Measurements from ENCODE around the gene OR4K2.
"Not testable (repeated sequence)": the region's sequence is repeated elsewhere in the genome, so short reads cannot be mapped to it uniquely, and the experiment has no call there.

OR4K2 gene, protein sequence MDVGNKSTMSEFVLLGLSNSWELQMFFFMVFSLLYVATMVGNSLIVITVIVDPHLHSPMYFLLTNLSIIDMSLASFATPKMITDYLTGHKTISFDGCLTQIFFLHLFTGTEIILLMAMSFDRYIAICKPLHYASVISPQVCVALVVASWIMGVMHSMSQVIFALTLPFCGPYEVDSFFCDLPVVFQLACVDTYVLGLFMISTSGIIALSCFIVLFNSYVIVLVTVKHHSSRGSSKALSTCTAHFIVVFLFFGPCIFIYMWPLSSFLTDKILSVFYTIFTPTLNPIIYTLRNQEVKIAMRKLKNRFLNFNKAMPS

DNA sequence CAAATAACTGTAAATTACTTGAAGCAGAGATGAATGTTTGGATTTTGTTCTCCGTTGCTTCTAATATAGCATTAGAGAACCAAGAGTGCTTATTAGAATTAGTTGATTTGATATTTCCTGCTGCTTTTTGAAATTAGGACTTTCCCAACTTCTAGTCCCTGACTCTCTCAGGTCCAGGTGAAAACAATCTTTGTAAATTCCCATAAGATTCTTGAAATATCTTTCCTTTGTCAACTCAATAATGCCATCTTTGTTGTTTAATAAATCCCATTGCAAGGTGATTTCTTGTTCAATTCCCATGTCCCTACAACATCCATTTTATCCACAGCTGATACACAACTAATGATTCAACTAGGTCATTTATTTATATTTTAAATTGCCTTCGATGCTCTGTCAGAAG is at the start of gene OR4K2:
TSS of gene OR4K2 (plus strand) at position 301 of the 400 bp plus-strand sequence. CDS start 1,126 bp downstream, outside the sequence.
- DNase-seq = no peak

DNA sequence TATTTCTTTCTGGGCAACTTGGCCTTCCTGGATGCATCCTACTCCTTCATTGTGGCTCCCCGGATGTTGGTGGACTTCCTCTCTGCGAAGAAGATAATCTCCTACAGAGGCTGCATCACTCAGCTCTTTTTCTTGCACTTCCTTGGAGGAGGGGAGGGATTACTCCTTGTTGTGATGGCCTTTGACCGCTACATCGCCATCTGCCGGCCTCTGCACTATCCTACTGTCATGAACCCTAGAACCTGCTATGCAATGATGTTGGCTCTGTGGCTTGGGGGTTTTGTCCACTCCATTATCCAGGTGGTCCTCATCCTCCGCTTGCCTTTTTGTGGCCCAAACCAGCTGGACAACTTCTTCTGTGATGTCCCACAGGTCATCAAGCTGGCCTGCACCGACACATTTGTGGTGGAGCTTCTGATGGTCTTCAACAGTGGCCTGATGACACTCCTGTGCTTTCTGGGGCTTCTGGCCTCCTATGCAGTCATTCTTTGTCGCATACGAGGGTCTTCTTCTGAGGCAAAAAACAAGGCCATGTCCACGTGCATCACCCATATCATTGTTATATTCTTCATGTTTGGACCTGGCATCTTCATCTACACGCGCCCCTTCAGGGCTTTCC is 47.2 kb upstream of the OR4K2 start:
- not testable (repeated sequence) for DNase-seq

DNA sequence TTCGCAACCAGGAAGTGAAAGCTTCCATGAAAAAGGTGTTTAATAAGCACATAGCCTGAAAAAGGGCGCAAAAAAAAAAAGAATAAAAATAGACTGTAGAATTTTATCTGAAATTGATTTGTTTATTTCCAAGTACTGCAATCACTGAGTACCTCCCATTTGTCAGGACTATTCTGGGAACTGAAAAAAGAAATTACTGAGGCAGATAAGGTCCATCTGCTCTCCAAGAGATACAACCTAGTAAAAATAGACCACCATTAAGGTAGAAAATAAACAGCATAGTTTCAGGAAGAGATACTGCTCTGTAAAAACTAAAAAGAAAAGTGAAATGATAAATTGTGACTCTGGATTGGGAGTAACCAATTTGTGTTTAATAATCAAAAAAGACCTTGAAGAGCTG is 46.6 kb upstream of the OR4K2 start:
- DNase-seq = no peak

DNA sequence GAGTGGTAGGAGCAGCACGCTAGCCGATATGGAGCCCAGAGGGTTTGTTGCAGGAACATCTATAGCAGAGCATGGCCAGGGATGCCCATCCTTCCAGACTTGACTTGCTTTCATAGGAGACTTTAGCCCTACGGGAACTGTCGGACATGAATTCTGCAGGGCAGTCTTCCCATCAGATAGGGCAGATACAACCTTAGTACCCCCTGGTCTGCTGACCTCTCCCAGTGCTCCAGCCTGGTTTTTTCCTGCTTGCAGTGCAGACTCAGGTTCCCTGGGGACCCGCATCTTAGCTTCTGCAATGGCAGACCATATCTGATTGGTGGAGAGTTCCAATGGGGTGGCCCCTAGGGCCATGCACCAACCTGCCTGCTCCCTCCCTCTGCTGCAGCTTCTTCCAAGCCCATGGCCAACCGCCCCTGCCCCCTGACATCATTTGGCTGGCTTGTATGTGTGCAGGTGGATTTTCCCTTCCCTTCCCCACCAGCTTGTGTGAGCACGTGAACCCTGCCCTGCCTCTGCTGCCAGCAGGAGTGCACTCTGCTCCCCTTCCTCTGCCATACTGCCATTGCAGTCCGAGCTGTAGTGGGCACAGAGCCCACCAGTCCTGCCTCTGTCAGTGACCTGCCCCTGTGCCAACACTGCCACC is 40.6 kb upstream of the OR4K2 start:
- DNase-seq = not testable (repeated sequence)

DNA sequence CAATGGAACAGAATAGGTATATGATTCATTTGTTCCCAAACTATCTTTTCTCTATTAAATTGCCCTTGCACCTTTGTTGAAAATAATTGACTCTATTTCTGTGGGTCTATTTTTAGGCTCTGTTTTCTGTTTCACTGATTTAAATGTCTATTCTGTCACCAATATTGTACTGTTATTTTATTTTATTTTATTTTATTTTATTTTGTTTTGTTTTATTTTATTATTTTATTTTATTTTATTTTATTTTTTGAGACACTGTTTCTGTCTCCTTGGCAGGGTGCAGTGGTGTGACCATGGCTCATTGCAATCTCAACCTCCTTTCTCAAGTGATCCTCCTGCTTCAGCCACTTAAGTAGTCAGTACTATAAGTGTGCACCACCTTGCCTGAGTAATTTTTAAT is 36.5 kb upstream of the OR4K2 start:
- DNase-seq = no peak

DNA sequence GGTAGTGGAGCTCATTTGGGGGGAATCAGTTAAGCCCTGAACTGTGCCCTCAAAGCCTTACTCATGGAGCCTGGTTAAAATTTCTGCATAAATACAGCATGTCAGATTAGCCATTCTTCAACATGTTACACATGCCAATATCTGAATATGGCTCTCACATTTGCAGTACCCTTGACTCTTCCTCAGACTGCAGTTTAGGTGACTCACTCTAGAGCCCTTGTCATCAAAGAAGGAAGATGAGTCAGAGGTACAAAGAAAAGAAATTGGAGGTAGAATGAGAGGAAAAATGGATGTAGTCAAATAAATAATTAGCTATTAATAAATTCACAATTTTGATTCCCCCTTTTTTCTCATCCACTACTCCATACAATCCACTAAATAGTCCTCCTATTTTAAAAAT is 23.6 kb upstream of the OR4K2 start:
- no peak for DNase-seq

DNA sequence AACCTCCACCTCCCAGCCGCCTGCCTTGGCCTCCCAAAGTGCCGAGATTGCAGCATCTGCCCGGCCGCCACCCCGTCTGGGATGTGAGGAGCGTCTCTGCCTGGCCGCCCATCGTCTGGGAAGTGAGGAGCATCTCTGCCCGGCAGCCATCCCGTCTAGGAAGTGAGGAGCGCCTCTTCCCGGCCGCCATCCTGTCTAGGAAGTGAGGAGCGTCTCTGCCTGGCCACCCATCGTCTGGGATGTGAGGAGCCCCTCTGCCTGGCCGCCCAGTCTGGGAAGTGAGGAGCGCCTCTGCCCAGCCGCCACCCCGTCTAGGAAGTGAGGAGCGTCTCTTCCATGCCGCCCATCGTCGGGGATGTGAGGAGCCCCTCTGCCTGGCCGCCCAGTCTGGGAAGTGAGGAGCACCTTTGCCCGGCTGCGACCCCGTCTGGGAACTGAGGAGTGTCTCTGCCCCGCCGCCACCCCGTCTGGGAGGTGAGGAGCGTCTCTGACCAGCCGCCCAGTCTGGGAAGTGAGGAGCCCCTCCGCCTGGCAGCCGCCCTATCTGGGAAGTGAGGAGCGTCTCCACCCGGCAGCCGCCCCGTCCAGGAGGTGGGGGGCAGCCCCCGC is 8.8 kb upstream of the OR4K2 start:
- not testable (repeated sequence) for DNase-seq

DNA sequence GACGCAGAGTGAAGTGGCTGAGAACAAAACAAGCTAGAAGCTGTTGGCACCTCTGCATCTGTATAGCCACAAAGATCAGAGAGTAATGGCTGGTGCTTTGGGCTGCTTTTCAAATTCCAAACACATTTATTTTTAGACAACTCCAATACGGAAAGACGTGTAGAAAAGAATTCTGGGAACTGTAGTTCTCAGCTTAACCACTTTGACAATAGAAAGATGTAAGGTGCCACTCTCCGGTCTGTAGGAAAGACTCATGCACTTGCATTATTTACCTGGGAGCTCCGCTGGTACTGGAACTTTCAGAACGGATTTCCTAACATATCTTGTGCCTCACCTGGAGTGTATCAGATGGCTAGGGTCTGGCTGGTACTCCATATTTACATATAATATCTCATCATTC is 1.8 kb upstream of the OR4K2 start:
- no peak for DNase-seq

DNA sequence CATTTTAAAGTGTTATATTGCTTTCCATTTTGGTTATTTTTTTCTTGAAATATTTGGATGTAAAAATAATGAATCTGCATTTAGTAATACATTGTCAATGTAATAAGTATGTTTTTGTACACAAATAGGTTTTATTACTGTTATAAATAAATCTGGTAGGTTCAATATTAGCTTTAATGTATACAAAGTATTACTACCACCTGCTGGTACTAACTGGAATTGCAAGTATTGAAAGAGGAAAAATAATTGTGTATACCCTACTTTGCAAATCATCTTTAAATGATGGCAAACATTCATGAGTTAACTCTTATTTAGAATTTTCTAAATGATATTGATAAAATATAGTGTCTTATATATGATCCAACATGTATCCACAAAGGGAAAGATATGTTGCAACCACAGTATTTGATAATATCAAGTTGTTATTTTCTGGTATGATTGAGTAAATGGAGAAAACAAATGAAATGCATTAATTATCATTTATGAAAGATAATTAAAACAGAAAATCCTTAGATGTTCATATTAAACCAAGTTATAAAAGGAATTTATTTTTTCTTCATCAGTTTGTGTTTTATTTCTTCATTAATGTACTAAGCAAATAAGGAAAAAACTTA is 3.2 kb downstream of the OR4K2 start:
- DNase-seq = no peak

DNA sequence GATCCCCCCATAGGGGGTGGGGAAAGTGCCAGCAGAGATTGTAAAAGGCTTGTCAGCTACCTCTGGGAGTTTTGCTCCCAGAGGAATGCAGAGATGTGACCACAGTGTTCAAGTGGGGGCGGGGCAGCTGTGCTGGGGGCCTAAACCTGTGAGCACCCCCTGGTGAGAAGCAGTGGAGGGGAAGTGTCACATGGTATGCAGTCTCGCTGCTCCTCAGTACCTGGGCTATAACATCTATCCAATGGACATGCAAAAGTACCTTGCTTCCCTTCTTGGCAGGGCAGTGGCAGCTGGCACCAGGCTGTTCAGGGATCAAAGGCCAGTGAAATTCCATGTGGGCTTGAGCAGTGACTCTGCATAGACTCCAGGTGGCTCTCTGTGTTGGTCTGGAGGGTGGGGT is 20.3 kb downstream of the OR4K2 start:
- DNase-seq = no peak

DNA sequence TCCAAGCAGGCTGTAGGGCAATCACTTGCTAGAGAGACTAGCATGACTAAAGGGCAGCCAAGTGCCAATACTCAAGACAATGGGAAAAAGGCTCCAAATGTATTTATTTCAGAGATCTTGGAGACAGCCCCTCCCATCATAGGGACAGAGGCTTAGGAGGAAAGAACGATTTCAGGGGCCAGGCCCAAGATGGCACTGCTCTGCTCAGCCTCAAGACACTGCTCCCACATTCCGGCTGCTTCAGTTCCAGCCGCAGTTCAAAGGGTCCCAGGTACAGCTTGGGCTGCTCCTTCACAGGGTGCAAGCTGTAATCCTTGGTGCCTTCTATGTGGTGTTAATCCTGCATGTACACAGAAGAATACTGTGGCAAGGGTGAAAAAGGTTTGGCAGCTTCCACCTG is 26.1 kb downstream of the OR4K2 start:
- no peak for DNase-seq

DNA sequence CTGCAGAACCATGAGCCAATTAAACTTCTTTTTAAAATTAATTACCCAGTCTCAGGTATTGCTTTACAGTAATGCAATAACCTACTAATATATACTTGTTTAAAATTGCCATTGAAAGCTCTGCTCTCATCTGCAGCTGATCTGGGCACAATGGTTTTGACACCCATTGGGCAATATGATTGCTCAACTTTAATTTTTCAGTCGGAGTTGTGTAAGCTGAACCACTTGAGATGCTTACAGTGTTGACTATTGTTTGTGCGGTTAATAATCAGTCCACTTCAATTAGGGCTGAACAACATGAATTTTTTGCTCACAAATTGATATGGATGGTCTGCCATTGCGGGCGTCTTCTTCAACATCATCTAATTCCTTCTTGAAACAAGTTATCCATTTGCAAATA is 27.5 kb downstream of the OR4K2 start:
- DNase-seq = no peak

DNA sequence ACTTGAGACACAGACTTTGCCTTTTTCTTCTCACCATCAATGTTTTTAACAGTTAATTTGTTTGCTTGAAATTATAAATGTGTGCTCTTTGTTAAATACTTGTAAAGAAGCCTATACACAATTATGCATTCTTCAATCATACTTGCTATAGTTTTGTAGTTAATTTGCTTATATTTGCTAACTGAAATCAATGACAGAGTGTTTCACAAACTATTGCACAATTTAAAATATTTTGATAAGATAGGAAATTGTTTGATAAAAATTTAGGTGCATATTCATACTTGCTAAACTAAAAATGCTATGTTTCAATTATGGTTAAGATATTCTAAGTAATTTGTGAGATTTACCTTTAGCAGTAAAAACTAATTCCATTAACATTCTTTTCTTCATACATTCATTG is 31.7 kb downstream of the OR4K2 start:
- DNase-seq = no peak

DNA sequence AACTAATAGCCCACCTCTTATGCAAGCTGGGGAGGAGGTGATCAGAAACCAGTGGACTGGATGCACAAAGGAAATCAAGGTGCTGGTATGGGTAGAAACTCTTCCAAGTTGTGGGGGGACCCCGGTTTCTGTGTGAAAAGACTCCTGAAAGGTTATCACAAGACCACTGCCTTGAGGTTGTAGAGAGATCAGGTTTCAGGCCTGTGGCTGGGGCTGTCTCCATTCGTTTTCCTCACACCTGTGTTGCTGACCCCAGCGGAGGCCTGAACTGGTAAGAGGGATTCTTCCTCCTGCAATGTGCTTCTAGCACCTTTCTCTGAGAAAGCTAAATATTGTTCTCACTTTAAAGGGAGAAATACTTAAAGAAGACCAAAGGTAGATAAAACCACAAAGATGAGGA is 36.2 kb downstream of the OR4K2 start:
- DNase-seq = no peak

DNA sequence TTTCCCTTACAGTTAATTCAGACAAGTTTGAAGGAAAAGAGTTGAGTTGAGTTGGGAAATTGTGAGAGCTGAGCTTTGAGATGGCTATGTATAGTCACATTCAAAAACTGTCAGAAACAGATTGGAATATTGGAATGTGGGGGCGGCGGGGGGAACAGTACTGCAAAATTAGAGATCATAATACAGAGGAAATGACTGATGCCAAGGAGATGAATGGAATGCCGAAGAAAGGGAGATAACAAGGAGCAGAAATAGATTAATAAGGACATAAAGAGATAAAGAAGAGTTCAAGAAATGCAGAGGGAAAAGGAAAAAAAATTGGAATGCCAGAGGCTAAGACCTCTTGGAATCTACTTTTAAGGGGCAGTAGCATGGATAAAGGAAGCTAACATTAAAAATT is 42.3 kb downstream of the OR4K2 start:
- DNase-seq = no peak

DNA sequence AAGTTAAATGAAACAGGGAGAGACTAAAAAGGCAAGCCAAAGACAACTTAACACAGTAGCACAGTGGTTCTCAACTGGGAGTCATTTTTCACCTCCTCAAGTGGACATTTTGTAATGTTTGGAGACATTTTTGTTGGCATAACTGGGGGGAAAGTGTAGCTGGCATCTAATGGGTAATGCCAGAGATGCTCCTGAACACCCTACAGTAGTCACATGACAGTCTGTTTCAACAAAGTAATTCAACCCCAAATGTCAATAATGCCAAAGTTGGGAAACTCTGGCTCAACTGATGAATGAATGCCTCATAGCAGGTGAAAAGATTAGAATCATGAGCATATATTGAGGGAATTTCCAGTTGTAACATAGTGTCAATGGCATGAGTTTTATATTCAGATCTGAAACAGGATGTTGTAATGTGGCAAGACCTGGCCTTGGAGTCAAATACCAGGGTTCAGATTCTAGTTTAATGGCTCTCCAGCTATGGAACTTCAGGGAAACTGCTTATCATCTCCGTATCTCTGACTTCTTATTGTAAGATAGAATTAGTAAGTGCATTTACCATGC is 43.1 kb downstream of the OR4K2 start:
- no peak for DNase-seq

DNA sequence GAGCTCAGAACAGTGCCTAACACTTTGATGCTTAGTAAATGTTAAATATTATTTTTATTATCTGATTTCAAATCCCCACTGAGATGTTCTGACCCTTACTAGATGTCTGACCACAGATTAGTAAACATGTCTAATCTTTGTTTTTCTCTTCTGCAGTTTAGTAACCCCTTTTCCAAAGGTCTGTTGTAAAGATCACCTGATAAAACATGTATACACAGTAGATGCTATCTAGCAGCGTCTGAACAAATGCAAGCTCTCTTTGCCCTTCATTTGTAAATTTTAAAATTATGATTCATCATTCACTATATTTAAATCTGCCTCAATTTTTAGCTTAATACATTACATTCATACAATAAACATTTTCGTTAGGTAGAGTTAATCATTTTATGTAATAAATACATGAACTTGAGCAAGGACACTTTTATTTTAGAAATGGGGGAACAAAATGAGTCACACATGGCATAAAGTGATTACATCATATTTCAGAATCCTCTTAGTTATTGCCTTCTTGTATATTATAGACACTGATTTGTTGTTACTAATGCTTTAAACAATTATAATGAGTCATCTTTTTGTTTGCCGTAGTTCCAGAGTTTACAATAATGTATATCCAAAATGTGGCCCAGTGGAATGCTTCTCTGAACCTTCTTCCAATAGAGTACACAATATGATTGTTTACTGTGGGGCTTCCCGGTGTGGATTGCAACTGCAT is 43.8 kb downstream of the OR4K2 start:
- no peak for DNase-seq

DNA sequence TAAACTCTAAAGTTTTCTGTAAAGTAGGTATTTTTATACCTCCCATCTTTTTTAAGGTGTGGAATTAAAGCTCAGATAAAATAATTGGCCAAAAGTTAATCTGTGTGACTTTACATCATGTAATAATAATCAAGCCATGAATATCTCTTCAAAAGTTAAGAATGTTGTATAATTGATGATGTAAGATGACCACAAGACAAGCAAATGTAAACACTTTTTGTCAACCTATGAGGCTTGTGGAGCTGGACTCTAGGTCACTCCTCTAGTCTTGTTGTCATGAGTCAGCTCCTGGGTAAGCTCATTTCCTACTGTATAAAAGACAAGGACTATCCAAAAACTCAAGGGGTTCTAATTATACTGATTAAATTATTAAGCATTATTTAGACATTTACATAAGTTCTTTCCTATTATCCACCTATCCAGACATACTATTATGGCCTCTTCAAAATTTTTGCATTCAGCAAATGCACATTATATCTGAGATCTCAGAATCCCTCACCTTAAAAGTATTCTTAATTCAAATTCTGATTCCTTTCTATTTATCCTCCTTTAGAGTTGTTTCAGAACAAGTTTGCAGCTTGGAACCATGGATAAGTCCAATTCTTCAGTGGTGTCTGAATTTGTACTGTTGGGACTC is 45.2 kb downstream of the OR4K2 start, which contains the start of gene OR4K5:
TSS of gene OR4K5 (plus strand) at position 587 of the 637 bp plus-strand sequence. CDS start at position 587, 0 bp downstream.
- DNase-seq = no peak

DNA sequence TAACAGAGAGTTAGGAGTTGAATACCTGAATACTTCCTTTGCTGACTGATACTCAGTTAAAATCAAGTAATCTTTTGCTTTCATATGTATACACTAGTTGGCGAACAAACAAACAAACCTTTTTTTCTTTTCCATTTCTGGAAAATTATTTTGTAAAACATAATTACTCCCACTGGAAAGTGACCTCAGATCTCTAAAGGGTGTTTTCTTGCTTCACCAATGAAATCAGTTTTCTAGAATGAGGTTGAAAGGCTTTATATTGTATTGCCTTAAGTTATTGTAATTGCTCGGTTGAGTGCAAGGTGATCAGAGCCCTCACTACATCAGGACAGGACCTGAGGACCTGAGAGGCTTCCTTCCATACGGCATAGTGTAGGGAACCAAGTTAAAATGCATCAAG is 55.7 kb downstream of the OR4K2 start, which contains the start of gene OR4K1:
TSS of gene OR4K1 (plus strand) at position 301 of the 400 bp plus-strand sequence. CDS start 4,750 bp downstream, outside the sequence.
- no peak for DNase-seq

Data from NCI-H1417 treated with DMSO at 0.1 percent for 48 hours (cell line).